ENCODE measurements around the gene SUGP1. TPM values are rescaled to one million over a fixed set of nuclear protein-coding genes. Genes with fewer than 3 reads are reported as not detected.

SUGP1 gene
- total RNA-seq, 1 experiment from 2014 or later, result 81.3 TPM

- no peak for TF ChIP-seq TEAD1 (CRISPR knock-in tag; IDR thresholded peaks at IDR 0.05)
- no peak for TF ChIP-seq ZNF232 (CRISPR knock-in tag; IDR thresholded peaks at IDR 0.05)
- TF ChIP-seq CBFB (CRISPR knock-in tag; IDR thresholded peaks at IDR 0.05; ENCODE audit: low read depth), result no peak
- no peak for TF ChIP-seq ZNF416 (CRISPR knock-in tag; IDR thresholded peaks at IDR 0.05)
- no peak for TF ChIP-seq ZNF219 (CRISPR knock-in tag; IDR thresholded peaks at IDR 0.05; ENCODE audit: borderline replicate concordance)
- TF ChIP-seq ZNF512 (CRISPR knock-in tag; IDR thresholded peaks at IDR 0.05; ENCODE audit: borderline replicate concordance), result no peak
- no peak for TF ChIP-seq KAT7 (CRISPR knock-in tag; IDR thresholded peaks at IDR 0.05; ENCODE audit: borderline replicate concordance)
These were observed 61.5 kb downstream of the SUGP1 start (continued) for GRCh38 chr19:19258589-19259338.

GRCh38 chr19:19257836-19258588 lies 62.3 kb downstream of the SUGP1 start:
- TF ChIP-seq SMAD4 (CRISPR knock-in tag; IDR thresholded peaks at IDR 0.05), result no peak
- no peak for TF ChIP-seq USF1 (CRISPR knock-in tag; IDR thresholded peaks at IDR 0.05)
- no peak for TF ChIP-seq IRF1 (CRISPR knock-in tag; IDR thresholded peaks at IDR 0.05)
- TF ChIP-seq ZNF263 (CRISPR knock-in tag; IDR thresholded peaks at IDR 0.05; ENCODE audit: low read depth), result no peak
- no peak for TF ChIP-seq IRF2 (CRISPR knock-in tag; IDR thresholded peaks at IDR 0.05; ENCODE audit: borderline replicate concordance, low read depth)
- TF ChIP-seq ZSCAN18 (CRISPR knock-in tag; IDR thresholded peaks at IDR 0.05), result no peak
- no peak for TF ChIP-seq PRDM15 (CRISPR knock-in tag; IDR thresholded peaks at IDR 0.05)
- TF ChIP-seq TP53 (CRISPR knock-in tag; IDR thresholded peaks at IDR 0.05), result no peak
- Mint-ChIP-seq H3K27ac (no peak overlapping the region), H3K27me3 (ENCODE audit: low read depth) (peaks cover 47% of the 10 kb centered on the region), H3K4me3 (no peak overlapping the region), H3K4me1 (peaks cover 20% of the 10 kb centered on the region), H3K36me3 (0 out of 2 replicates have a peak, but pooled peaks cover 3% of the 10 kb centered on the region), H3K9me3 (no peaks in the 10 kb centered on the region)
- ATAC-seq (no peak), DNase-seq (ENCODE audit: low spot score) (no peak)
- CTCF ChIA-PET, result no interaction called here
- POLR2A ChIA-PET, result no interaction called here
